ENCODE results near the gene WWC2.
A peak's percentile ranks its signal among the peaks of the same experiment; 100 is the strongest.

Gene WWC2

GRCh38 chr4:183256756-183257385 lies 157.8 kb downstream of the WWC2 start:
- DNase-seq (ENCODE audit: low read depth) = no peak

GRCh38 chr4:183257808-183258207 lies 158.8 kb downstream of the WWC2 start:
- DNase-seq (ENCODE audit: low read depth) = no peak

GRCh38 chr4:183260491-183261151 lies 161.6 kb downstream of the WWC2 start:
- no peak for DNase-seq (ENCODE audit: low read depth)

- peak; percentile 31 for DNase-seq (ENCODE audit: low read depth)
These were observed 163.1 kb downstream of the WWC2 start for GRCh38 chr4:183261953-183262775.

GRCh38 chr4:183262776-183263100 lies 163.7 kb downstream of the WWC2 start:
- no peak for DNase-seq (ENCODE audit: low read depth)

GRCh38 chr4:183263787-183264386 lies 164.8 kb downstream of the WWC2 start:
- DNase-seq (ENCODE audit: low read depth) = no peak

- DNase-seq (ENCODE audit: low read depth) = no peak
These were observed 165.6 kb downstream of the WWC2 start for GRCh38 chr4:183264614-183265013.

GRCh38 chr4:183266371-183266770 lies 167.3 kb downstream of the WWC2 start:
- DNase-seq (ENCODE audit: low read depth) = no peak

GRCh38 chr4:183268556-183268955 lies 169.5 kb downstream of the WWC2 start:
- no peak for DNase-seq (ENCODE audit: low read depth)

- no peak for DNase-seq (ENCODE audit: low read depth)
These were observed 173.3 kb downstream of the WWC2 start for GRCh38 chr4:183272384-183272783.

- DNase-seq (ENCODE audit: low read depth) = no peak
These were observed 177.0 kb downstream of the WWC2 start for GRCh38 chr4:183276106-183276505.

- no peak for DNase-seq (ENCODE audit: low read depth)
These were observed 185.3 kb downstream of the WWC2 start for GRCh38 chr4:183284258-183284785.

- DNase-seq (ENCODE audit: low read depth) = no peak
These were observed 185.9 kb downstream of the WWC2 start for GRCh38 chr4:183284965-183285364.

- DNase-seq (ENCODE audit: low read depth) = no peak
These were observed 186.8 kb downstream of the WWC2 start for GRCh38 chr4:183285886-183286285.

GRCh38 chr4:183286590-183287308 lies 187.7 kb downstream of the WWC2 start:
- DNase-seq (ENCODE audit: low read depth) = no peak

GRCh38 chr4:183287309-183287659 lies 188.2 kb downstream of the WWC2 start:
- no peak for DNase-seq (ENCODE audit: low read depth)

- DNase-seq (ENCODE audit: low read depth) = no peak
These were observed 188.6 kb downstream of the WWC2 start for GRCh38 chr4:183287677-183288076.

- no peak for DNase-seq (ENCODE audit: low read depth)
These were observed 189.9 kb downstream of the WWC2 start for GRCh38 chr4:183288955-183289354.

- no peak for DNase-seq (ENCODE audit: low read depth)
These were observed 190.6 kb downstream of the WWC2 start for GRCh38 chr4:183289688-183290087.

GRCh38 chr4:183291070-183291469 lies 192.0 kb downstream of the WWC2 start:
- no peak for DNase-seq (ENCODE audit: low read depth)

- DNase-seq (ENCODE audit: low read depth) = no peak
These were observed 196.7 kb downstream of the WWC2 start for GRCh38 chr4:183295711-183296110.

- no peak for DNase-seq (ENCODE audit: low read depth)
These were observed 198.6 kb downstream of the WWC2 start for GRCh38 chr4:183297675-183298074.

Data from HS-27A (cell line).